ENCODE data around the gene SESN3.

GRCh38 chr11:95165638-95166037 lies 65.4 kb downstream of the SESN3 start:
- TF ChIP-seq CTCF (conservative IDR thresholded peaks at IDR 0.05 in 1 of 2, IDR thresholded peaks at IDR 0.05 in 1 of 2; ENCODE audit: extremely low read depth in 1 of 2, insufficient read depth in 1 of 2, low read depth in 1 of 2, low read length in 2 of 2) = no peak
- TF ChIP-seq EZH2 (IDR thresholded peaks at IDR 0.05; ENCODE audit: borderline replicate concordance, low read length) = no peak

Measured in mammary epithelial cell (primary cell).